CD1c-positive myeloid dendritic cell (primary cell): Measurements from ENCODE around the gene ATP5F1D.

Experiments used
- DNase-seq: peaks from one replicate; pipeline ENCODE4 v3.0.0-alpha.2; 2016; ENCODE audit errors: extremely low spot score

The ATP5F1D gene

DNA sequence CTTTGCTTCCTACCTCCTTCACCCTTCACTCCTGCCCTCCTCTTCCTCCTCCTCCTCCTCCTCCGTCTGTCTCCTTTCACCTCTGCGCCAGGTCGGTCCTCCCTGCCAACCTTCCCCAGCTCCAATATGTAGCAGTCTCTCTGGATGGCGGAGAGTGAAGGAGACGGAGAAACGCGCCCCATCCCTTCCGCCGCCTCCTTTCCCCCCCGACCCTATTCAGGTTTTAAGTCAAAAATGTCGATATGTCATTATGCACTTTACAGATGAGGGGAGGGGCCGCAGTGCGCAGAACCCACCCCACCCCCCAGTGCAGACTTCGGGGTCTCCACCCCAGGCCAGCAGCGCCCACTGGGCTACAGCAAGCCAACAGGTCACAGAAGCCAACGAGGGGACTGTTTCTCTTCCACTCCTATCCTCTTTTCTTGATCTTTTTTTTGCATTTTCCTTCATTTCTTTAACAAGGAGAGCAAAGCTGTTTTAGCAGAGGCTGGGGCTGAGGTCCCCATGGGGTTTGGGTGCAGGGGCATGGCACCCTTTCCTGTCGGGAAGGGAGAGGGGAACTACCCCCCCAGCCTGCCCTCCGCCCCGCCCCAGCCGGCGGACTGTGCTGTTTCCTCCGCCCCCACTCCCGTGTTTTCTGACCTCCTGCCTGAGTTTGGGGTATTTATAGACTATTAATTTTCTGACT lies 16.1 kb downstream of the ATP5F1D start:
- DNase-seq: peak; percentile 47

- DNase-seq: no peak
Measured at GRCh38 chr19:1258163-1258492, 16.6 kb downstream of the ATP5F1D start.

GRCh38 chr19:1258707-1259205 lies 17.2 kb downstream of the ATP5F1D start:
- no peak for DNase-seq

- DNase-seq: peak; percentile 69
Measured at GRCh38 chr19:1259206-1259875, 17.8 kb downstream of the ATP5F1D start.

GRCh38 chr19:1259876-1260748 lies 18.6 kb downstream of the ATP5F1D start:
- peak; percentile 86 for DNase-seq

GRCh38 chr19:1260749-1261537 lies 19.4 kb downstream of the ATP5F1D start:
- DNase-seq: peak; percentile 99

- DNase-seq: no peak
Measured at GRCh38 chr19:1261538-1261797, 19.9 kb downstream of the ATP5F1D start.

GRCh38 chr19:1261798-1262622 lies 20.5 kb downstream of the ATP5F1D start:
- DNase-seq: peak; percentile 45

GRCh38 chr19:1262623-1263123 lies 21.1 kb downstream of the ATP5F1D start:
- DNase-seq: no peak

DNA sequence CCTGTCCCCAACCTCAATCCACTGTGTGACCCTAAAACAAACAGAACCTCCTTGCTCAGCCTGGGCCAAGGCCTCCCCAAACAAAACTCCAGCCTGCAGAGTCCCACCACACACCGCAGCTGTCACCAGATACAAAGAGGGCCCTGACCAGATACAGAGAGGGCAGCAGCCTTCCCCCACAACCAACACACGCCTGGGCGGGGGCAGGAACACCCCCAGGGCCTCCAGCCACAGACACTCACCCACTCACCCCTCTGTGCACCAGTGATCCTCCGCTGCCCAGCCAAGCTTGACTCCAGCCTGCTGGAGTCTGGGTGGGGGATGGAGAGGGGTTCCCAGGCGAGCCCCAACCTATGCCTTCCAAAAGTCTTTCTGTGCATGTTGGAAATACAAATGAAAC lies 21.6 kb downstream of the ATP5F1D start:
- DNase-seq: no peak

- DNase-seq: peak; percentile 62
Measured at GRCh38 chr19:1264801-1265614, 23.5 kb downstream of the ATP5F1D start.

DNA sequence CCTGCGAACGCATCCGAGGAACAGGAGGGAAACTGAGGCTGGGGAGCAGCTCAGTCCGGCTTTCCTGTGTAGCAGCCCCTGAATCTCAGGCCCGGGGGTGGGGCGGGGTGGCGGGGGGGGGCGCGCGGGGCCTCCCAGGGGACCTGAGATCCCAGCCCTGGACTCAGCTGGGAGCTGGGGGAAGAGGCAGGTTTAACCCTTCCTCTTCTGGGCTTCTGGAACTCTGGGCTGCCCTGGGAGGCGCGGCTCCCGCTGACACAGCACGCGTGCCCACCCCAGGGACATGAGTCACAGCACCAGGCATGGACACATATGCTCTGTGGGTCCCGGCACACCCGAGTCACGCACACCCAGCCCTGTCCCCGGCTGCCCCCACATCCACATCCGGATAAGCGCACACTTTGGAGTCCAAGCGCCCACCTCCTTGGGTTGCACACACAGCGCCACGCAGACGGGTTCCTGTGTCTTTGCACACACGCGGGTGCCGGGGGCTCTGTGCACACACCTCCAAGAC lies 24.1 kb downstream of the ATP5F1D start:
- peak; percentile 92 for DNase-seq

DNA sequence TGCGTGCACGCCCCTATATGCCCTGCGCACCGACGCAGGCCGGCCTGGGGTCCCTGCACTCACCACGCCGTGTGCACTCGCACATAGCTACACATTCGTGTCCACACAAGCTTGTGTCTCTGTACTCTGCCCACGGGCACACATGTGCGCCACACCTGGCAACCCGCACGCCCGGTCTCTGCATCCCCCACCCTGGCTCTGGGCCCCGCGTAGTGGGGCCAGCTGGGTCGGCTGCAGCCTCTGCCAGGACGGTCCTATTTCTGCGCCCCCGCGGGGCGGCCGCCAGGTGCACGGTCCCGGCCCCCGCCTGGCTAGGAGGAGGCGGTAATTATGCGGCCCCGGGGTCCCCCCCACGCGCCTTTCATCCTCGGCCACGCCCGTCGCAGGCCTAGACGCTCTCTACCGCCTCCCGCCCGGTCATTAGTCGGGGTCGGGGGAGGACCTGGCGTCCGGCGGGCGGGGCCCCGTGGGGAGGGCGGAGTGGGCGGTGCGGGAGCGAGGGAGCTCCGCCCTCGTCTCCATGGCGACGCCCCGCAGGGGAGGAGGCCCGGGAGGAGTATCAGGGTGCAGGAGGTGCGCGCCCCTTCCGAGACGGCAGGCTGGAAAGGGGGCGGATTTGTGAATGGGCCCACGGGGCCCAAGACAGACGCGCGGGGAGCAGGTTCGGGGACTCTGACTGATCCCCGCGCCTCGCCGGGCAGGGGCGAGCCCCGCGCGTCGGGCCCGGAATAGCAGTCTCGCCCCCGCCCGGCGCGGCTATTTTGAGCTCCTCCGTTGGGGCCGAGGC lies 24.8 kb downstream of the ATP5F1D start:
- DNase-seq: peak; percentile 95

DNA sequence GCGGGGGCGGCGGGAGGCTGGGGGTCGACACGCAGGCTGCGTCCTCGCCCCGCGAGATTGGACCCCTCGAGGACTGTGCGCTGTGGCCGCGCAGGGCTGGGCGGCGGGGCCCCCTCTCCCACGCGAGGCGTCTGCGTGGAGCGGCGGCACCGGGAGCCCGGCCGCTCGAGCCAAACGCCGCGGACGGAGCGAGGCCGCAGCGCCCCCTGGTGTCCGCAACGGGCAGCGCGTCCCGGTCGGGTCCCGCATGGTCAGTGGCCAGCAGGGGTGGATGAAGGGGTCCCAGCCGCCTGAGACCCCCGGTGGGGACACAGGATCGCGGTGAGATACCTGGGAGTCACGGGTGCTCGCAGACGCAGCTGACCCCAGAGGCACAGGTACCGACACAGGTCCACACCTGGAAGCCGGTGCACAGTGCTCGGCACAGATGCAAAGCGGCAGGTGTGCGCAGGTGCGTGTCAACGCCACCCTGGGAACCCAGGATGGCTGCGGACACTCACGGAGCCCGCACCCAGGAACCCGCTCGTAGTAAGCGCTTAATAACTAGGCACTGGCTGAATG lies 25.4 kb downstream of the ATP5F1D start:
- peak; percentile 86 for DNase-seq

GRCh38 chr19:1267477-1268225 lies 26.1 kb downstream of the ATP5F1D start:
- peak; percentile 53 for DNase-seq

- no peak for DNase-seq
Measured at GRCh38 chr19:1268226-1269064, 26.9 kb downstream of the ATP5F1D start.

DNA sequence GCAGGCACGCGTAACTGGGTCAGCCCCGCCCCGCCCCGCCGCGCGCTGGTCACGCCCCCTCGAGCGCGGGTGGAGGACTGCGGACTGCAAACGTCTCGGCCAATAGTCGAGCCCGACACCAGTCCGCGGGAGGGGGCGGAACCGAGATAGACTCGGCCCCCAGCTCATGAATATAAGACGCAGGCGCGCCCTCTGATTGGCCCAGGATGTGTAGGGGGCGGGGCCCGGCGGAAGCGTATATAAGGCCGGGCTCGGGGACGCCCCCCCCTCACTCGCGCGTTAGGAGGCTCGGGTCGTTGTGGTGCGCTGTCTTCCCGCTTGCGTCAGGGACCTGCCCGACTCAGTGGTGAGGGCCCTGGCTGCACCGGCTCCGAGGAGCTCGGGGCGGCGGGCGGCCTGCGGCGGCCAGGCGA lies 27.5 kb downstream of the ATP5F1D start, which contains the start of gene CIRBP:
CIRBP (plus strand) TSS at position 268 of the 413 bp plus-strand sequence. CDS start 1,602 bp downstream, outside the sequence.
- DNase-seq: peak; percentile 99
